ENCODE measurements around the gene ADGRF3.
"Not testable (repeated sequence)": the region's sequence is repeated elsewhere in the genome, so short reads cannot be mapped to it uniquely, and the experiment has no call there.

GRCh38 chr2:26354469-26354868, 7.9 kb upstream of the ADGRF3 start:
- TF ChIP-seq EZH2 (IDR thresholded peaks at IDR 0.05; ENCODE audit: borderline replicate concordance, control insufficient read depth, low read depth, low read length); YY1 (IDR thresholded peaks at IDR 0.05; ENCODE audit: low read depth, low read length); CTCF (IDR thresholded peaks at IDR 0.05 in 2 of 3, conservative IDR thresholded peaks at IDR 0.05 in 1 of 3; ENCODE audit: control insufficient read depth in 2 of 3, extremely low read depth in 1 of 3, insufficient read depth in 1 of 3, low read depth in 3 of 3, low read length in 3 of 3); POLR2A (IDR thresholded peaks at IDR 0.05; ENCODE audit: low read depth, low read length); POLR2AphosphoS5 (IDR thresholded peaks at IDR 0.05; ENCODE audit: low read length); RAD21 (IDR thresholded peaks at IDR 0.05; ENCODE audit: insufficient read depth, low read depth, low read length): not testable (repeated sequence)

Measured in GM12878 (cell line).